Measurements from ENCODE around the gene DLG3.

DLG3 gene

DNA sequence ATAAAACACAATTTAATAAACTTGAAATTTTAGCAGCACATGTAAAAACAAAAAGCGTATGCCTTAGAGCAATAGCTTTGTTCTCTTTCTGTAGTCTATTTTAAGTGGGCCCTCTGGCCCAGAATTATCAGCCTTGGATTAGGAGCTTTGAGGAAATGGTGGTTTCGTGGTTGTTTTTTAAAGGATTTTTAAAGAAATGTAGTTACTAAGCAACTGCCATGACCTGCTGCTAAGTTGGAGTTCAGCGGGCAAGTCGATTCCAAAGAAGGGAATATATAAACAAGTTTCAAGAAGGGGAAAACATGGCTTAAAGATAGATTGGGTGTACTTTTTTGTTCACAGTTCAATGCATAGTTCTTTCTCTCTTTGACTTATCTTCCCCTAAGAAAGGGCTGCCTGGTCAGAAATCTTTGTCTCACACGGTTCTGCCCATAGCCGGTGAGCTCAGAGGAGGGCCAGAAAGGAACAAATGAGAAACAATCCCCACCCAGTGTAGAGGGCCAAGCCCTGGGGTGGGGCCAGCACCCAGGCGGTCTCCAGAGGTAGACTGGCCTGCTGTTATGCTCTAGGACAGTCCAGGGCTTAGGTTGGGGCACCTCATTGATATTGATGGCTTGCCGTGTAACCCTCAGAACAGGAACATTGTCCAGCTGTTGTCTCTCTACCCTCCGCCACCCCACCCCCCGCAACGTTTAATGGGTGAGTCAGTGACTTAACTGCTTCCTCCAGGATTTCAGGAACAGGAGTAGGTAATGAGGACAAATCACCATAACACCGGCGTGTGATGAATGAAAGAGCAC is 32.5 kb downstream of the DLG3 start:
- no peak for TF ChIP-seq ZNF274 (IDR thresholded peaks at IDR 0.05; ENCODE audit: low read depth, low read length)
- no peak overlapping the region for H3K4me3 ChIP-seq (ENCODE audit: low read length)

DNA sequence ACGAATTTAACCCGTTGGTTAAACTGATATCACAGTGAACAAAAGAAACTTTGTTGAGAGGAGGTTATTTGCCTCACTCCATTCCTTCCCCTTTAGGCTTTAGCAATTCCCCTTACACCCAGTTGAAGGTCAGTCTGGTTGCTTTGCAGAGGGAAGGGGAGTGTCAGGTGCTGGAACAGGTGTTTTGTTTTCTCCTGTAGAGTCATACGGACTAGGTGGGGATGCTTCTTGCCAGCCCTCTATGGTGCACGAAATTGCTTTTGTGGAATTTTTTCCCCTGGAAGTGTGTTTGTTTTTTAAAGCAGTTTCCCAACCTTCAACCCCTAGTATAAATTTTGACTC is 33.1 kb downstream of the DLG3 start:
- no peak overlapping the region for H3K4me3 ChIP-seq (ENCODE audit: low read length)
- TF ChIP-seq ZNF274 (IDR thresholded peaks at IDR 0.05; ENCODE audit: low read depth, low read length) = no peak

DNA sequence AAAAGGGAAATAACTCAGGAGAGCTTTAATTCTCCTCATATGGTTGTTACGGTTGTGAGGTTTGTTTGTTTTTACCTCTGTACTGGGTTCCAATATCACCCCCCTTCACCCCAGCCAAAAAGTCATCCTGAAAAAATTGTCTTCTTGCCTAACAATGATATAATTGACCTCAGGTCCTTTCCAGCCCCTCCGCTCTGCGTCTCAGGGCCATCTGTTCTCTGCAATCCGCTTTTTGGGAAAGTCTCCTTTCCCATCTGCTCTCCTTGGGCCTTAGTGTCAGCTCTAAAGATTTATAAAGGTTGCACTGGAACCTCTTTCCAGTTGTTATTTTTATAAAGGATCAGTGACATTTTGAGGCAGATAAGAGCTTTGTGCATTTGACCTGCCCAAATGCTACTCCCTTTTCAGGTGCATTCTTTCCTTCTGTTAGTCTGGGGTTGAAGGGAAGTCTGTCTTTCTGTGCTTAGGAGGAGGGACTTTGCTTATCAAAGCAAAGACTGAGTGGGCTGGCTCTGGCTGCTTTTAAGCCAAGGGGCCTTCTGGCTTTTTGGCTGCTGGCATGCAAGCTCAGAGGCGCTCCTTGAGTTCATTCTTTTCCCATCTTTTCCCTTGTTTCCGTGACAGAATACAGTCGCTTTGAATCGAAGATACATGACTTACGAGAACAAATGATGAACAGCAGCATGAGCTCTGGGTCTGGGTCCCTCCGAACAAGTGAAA is 34.1 kb downstream of the DLG3 start:
- TF ChIP-seq ZNF274 (IDR thresholded peaks at IDR 0.05; ENCODE audit: low read depth, low read length) = no peak
- H3K4me3 ChIP-seq (ENCODE audit: low read length) = no peak overlapping the region

DNA sequence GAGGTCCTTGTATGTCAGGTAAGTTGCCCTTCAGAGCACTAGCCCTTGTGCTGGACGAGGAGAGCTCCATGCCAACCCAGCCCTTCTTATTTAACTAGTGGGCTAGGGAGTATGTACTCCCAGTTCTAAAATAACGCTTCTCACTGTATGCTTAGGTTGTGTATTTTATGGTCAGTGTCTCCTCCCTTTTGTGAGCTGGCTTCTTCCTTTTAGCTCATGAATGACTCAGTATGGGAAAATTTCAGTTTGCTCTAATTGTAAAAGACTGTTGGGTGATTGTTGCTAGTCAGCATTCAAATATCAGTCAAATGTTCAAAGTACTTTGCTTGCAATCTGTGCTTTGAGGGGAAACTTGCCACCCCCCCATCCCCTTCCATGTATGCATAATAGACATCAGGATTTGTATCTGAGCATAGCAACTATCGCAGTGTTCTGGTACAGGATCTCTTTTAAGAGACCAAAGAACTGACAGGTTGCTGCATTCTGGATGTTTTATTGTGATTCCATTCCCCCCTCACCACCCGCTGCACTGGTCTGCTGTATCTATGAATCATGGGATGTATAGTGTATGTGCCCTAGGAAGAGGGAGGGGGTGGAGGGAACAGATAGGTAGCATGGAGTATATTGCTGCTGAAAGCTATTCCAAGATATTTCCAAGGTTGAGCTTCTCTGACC is 34.7 kb downstream of the DLG3 start:
- no peak overlapping the region for H3K4me3 ChIP-seq (ENCODE audit: low read length)
- TF ChIP-seq ZNF274 (IDR thresholded peaks at IDR 0.05; ENCODE audit: low read depth, low read length) = no peak

DNA sequence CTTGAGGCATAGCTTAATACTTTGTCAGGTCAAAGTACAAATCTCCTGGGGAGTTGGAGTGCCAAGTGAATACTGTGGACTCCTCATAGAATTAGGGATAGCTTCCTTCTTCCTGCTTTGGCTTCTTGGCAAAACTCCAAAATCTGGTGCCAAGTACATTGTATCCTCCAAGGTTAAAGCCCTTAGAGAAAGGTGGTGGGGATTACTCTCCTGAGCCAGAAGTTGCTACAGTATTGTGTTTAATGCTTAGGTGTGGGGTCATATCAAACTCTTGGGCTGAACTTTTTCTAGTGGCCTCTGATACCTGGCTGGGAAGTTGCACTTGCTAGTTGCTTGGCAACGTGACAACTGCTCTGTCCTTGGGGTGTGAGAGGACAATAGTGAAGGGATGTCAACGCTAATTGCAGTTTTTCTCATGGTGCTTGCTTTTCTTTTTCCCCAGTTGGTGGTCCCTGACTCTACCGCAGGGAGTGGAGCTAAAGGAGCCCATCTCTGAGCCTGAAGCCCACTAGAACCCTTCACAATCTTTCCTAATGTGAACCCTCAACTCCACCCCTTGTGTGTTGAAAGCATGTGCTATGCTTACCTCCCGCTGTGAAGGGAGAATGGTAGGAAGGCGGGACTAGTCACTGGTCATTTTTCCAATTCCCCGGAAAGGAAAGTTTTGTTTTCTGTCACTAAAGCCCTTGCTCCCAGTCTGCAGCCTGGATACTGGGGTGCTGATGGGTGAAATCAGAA is 35.5 kb downstream of the DLG3 start:
- no peak for TF ChIP-seq ZNF274 (IDR thresholded peaks at IDR 0.05; ENCODE audit: low read depth, low read length)
- no peak overlapping the region for H3K4me3 ChIP-seq (ENCODE audit: low read length)

DNA sequence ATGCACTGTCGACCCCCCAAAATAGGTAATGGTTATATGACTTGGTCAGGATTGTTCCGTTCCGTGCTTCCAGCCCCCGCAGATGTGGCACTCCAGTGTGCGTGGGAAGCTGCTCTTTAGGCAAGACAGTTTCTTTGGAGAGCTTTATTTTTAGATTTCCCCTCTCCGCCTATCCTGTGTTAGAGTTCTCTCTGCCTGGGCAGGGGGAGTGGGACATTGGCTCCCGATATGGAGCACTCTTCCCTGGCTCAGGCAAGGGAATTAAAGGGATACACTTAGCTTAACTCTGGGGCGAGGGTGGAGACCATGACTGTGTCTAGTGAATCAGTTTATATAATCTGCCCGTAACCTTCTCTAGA is 36.0 kb downstream of the DLG3 start:
- no peak for TF ChIP-seq ZNF274 (IDR thresholded peaks at IDR 0.05; ENCODE audit: low read depth, low read length)
- H3K4me3 ChIP-seq (ENCODE audit: low read length) = no peak overlapping the region

DNA sequence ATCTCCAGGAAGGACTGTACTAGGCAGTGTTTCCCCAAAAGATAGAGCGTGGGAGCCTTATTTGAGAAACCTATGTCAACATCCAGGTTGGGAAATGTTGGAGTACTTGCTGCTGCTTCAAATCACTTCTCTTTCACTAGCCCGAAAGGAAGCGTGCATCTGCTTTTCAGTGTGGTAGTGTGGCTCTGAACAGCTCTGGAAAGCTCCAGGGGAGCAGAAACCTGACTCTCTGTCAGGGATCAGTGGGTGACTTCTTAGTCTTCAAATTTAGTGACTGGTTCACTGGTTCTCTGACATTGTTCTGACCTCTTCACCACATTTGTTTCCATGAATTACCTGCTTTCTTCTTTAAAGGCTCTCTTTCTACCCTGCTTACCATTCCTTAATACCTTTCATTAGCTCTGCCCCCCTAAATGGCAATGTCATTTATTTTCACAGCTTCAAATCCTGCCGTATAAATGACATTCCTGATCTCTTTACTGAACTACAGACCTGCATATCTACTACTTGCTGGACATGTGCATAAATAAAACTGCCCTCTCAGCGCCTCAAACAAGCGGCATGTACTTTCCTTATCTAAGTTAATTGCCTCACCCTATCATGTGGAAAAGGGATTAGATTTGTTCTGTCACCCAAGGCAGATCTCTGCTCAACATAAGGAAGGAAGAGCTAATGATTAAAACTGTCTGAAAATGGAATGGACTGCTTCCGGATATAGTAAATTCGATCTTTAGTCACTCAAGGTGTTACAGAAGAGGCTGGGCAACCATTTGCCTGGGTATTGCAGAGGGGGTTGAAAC is 37.0 kb downstream of the DLG3 start:
- no peak overlapping the region for H3K4me3 ChIP-seq (ENCODE audit: low read length)
- no peak for TF ChIP-seq ZNF274 (IDR thresholded peaks at IDR 0.05; ENCODE audit: low read depth, low read length)

DNA sequence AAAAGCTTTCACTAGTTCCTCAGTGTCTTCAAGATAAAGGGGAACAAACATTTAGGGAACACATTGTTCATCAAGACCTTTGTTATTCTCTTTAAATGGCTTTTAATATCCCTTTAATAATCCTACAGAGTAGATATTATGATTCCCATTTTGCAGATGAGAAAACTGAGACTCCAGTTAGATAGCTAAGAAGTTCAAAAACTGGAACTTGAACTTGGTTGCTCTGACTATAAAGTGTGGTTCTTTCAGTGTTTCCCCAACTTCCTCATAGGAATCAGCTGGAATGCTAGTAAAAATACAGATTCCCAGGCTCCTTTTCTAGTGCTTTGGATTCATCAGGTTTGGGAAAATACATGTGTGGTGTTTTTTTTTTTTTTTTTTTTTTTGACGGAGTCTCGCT is 37.7 kb downstream of the DLG3 start:
- TF ChIP-seq ZNF274 (IDR thresholded peaks at IDR 0.05; ENCODE audit: low read depth, low read length) = no peak
- no peak overlapping the region for H3K4me3 ChIP-seq (ENCODE audit: low read length)

DNA sequence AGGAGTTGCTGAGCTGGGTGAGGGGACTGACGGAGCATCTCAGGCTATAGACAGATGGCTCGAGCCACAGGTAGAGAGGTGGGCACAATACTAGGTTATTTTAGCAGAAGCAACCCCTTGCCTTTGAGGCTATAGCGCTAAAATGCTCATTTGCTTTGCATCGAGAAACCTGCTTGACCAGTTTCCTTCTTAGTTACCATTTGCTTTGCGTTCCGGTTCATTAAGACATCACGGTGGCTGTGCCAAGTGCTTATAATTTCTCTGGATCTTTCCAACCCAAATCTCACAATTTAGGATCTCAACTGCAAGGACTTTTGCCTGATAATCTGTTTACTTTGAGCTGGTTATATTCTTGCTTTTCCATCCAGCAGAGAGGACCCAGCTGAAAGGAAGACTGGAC is 40.8 kb downstream of the DLG3 start:
- no peak for TF ChIP-seq ZNF274 (IDR thresholded peaks at IDR 0.05; ENCODE audit: low read depth, low read length)

DNA sequence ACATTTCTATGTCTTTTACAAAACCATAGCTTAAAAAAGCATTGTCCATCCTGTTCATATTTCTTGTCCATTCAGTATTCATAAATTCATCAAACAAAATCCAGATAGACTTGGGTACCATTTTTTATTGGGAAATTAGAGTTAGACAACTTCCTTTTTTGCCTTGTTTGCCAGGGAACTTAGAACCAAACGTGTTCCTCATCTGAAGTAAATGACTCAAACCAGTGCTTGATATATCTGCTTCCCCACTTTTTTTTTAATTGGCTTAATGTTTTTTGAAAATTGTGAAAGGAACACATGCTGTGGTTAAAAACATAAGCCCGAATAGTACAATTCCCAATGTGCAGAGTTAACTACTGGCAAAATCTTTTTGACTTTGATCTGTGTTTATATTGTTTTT is 44.2 kb downstream of the DLG3 start:
- TF ChIP-seq ZNF274 (IDR thresholded peaks at IDR 0.05; ENCODE audit: low read depth, low read length) = no peak
- no peak overlapping the region for H3K4me3 ChIP-seq (ENCODE audit: low read length)

More for the DNA sequence above, 40.8 kb downstream of the DLG3 start:
- H3K4me3 ChIP-seq (ENCODE audit: low read length) = no peak overlapping the region

DNA sequence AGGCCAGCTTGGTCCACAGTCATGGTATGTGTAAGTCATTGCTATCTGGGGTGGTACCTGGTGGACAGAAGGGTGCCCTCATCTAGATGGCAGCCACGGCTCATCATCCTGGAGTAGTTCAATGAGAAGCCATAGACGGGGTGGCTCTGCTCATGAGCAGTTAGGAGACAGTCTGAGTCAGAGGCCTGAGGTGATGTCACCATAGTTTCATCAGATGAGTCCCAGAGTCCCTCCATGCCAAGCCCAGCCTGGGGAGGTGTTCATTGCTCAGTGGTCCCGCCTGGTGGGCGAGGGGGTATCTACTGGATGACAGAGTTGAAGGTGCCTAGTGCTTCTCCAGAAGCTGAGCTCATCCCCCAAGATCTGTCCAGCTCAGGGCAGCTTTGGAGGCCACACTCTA is 49.8 kb downstream of the DLG3 start:
- no peak overlapping the region for H3K4me3 ChIP-seq (ENCODE audit: low read length)
- TF ChIP-seq ZNF274 (IDR thresholded peaks at IDR 0.05; ENCODE audit: low read depth, low read length) = no peak

DNA sequence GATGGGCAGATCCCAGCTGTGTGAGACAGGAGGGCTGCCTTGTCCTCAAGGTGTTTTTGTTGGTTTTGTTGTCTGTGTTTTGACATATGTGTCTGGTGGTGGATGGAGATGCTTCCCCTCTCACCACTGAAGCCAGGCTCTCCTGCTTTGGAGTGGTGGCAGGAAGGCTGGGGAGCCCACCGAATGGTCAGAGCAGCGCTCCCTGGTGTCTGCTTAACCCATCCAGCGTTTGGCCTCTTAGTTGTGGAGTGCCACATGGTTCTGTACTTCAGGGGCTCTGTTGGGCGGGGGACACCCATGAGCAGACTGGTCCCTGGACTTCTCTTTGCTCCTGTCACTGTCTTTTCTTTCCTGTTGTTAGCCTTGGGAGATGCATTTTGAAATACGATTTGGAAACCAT is 51.9 kb downstream of the DLG3 start:
- no peak for TF ChIP-seq ZNF274 (IDR thresholded peaks at IDR 0.05; ENCODE audit: low read depth, low read length)
- no peak overlapping the region for H3K4me3 ChIP-seq (ENCODE audit: low read length)

DNA sequence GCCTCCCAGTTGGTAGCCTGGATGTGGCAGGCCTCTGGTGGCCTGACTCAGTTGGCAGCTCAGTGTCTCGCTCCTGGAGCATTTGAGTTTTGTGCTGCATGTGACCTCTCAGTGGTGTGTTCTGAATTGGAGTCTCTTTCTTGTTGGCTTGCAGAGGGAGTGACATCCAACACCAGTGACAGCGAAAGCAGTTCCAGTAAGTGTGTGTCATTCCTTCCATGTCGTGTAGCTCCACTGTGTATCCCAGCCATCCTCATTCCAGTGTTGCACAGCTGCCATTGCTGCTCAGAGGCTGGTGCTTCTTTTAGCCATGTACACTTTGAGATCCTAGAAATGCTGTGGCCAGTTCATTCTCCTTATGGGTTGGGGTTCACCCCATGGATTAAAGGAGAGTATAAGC is 52.4 kb downstream of the DLG3 start:
- TF ChIP-seq ZNF274 (IDR thresholded peaks at IDR 0.05; ENCODE audit: low read depth, low read length) = no peak
- H3K4me3 ChIP-seq (ENCODE audit: low read length) = no peak overlapping the region

DNA sequence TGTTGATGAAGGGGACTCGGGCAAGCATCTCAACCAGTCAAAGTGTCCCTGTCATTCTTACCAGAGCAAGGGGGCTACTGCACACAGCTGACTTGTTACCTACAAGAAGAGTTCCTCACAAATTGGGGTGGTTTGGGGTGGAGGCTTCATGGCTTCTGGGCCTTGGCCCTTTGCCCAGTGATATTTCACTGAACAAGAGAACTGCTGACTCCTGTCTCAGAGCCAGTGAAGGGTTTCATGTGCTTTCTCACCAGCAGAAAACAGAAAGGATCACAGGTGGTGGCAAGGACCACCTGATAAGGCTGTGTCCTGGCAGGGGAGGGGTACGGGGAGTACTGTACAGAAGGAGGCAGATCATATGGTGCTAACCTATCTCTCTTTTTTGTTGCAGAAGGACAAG is 53.5 kb downstream of the DLG3 start:
- H3K4me3 ChIP-seq (ENCODE audit: low read length) = no peak overlapping the region
- TF ChIP-seq ZNF274 (IDR thresholded peaks at IDR 0.05; ENCODE audit: low read depth, low read length) = no peak
